Inferior parietal cortex (tissue), 1 donor: Measurements from ENCODE around the gene SCGB3A1.

Experiments used
- DNase-seq: peaks from one replicate; pipeline ENCODE4 v3.0.0-alpha.2; 2016; ENCODE audit errors: extremely low spot score

SCGB3A1 gene, protein sequence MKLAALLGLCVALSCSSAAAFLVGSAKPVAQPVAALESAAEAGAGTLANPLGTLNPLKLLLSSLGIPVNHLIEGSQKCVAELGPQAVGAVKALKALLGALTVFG

DNA sequence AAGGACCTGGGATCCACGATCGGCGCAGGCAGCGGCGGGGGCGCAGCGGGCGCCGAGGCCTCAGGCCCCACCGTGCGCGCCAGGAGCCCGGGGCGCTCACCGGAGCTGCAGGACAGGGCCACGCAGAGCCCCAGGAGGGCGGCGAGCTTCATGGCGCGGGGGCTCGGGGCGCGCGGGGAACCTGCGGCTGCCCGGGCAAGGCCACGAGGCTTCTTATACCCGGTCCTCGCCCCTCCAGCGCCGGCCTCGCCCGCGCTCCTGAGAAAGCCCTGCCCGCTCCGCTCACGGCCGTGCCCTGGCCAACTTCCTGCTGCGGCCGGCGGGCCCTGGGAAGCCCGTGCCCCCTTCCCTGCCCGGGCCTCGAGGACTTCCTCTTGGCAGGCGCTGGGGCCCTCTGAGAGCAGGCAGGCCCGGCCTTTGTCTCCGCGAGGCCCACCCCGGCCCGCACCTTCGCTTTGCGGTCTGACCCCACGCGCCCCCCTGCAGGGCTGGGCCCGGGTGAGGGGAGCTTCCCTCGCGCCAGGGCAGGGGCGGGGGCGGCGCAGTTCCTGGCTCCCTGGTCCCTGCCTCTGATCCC is at the start of gene SCGB3A1:
TSS of gene SCGB3A1 (minus strand) at position 189 of the 577 bp plus-strand sequence. CDS start at position 152, 37 bp downstream.
- DNase-seq = no peak

DNA sequence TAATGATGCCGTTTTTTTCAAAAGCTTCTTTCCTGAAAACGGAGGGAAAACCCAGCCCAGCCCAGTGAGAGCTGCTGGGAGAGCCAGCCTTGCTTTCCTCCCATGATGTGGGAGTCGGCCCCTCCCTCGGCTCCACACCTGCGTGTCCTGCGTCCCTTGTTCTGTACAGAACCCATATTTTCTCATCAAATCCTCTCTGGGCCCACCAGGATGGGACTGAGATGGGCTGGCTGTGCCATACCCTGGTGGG is 49.2 kb upstream of the SCGB3A1 start:
- no peak for DNase-seq

DNA sequence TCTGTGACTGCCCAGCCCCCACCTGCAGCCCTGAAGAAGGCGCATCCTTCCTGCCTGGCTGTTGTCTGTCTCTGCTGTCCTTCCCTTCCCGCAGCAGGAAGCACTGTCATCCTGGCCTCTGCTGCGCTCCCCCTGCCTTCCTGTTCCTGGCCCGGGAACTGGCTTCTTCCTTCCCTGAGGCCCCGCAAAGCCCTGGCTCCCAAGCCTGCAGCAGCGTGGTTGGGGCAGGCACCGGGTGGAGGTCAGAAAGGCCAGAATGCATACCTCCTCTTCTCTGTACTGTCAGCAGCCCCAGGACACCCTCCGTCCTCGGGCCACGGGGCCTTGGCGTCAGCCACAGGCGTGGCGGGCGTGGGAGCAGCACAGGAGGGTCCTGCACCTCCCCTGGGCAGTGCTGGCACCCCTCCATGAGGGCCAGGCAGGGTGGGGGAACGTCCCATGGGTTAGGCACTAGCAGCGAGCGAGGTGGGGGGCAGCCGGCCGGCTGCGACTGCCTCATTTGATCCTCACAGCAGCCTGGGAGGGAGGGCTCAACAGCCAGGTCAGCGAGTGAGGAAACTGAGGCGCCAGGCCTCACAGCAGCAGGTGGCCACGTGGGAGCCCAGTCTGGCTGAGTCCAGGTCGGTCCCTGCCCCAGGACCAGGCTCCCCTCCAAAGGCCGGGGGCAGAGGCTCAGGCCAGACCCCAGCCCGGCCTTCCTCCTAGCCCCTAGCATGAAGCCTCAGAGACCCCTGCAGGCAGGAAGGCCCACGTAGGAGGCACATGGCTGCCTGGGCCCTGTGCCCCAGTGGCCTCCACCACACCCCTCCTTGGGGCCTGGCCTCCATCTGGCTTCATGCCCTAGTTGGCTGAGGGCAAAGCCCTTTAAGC is 48.7 kb upstream of the SCGB3A1 start:
- DNase-seq = no peak

- no peak for DNase-seq
Measured at GRCh38 chr5:180639287-180639686, 48.0 kb upstream of the SCGB3A1 start.

DNA sequence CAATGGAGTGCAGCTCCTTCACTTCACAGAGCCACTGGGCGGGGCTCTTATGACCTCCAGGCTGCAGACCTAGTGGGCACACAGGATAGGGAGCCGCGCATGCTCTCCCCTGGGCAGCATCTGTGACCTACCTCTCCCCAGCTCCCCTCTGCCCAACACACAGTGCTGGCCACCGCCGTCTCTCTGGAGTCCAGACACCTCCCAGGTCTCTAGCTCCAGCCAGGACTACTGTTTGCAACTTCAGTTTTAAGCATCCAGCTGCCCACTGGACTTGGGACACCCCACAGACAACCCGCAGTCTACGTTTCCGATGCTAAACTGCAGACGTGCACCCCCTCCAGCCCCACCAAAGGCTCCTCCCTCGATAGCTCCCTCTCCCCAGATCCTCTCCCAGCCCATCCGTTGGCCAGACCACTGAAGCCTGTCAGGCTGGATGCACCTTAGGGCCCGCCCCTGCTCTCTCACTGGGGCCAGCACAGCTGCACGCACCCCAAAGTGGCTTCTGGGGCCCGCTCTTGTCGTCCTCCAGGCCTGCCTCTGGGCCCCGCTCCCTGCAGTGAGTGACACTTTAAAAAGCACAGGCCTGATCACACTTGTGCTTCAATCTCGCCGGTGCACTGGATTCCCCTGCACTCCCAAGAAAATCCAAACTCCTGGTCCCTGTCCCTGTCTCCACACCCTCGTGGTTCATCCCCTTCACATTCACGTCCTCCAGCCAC is 46.8 kb upstream of the SCGB3A1 start:
- no peak for DNase-seq

DNA sequence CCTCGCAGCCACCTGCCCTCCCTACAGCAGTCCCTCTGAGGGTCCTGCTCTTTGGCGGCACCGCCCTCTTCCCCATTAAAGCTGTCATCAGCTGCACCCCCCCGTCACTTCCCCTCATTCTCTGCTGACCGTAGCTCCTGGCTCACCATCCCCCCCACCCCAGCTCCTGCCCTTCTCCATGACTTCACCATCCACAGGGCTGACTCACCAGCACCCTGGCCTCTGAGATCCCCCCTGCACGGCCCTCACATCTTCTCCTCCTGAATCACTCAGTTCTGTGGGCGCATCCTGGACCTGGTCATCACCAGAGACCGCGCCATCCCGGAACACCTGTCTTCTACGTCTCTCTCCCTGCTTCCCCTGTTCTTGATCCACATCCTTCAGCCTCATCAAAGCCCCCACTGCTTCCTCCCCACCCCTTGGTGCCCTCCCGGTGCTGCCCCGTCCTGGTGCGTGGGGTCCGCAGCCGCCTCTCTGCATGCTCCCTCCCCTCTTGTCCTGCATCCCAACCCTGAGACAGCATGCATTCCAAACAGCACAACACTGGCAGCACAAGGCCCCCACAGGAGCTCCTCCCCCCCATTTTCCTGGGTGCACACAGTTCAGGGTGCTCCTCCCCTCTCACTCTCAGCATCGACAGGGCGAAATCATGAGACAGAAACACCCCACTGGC is 45.2 kb upstream of the SCGB3A1 start:
- DNase-seq = no peak

DNA sequence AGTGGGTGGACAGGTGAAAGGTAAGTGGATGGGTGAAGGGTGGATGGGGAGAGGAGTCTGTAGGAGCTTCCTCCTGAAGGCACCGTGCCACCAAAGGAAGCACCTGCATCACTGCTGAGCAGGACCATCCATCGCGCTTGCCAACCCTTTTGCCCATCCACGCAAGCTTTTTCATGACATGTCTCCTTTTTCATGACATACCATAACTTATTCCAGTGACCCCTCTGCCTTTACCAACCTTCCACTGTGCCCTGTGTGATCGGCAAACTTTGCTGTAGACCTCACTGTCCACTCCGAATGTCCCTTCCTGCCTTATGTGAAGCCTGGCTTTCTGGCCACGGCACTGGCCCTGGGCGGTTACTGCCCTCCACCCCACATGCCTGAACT is 44.7 kb upstream of the SCGB3A1 start:
- DNase-seq = no peak

DNA sequence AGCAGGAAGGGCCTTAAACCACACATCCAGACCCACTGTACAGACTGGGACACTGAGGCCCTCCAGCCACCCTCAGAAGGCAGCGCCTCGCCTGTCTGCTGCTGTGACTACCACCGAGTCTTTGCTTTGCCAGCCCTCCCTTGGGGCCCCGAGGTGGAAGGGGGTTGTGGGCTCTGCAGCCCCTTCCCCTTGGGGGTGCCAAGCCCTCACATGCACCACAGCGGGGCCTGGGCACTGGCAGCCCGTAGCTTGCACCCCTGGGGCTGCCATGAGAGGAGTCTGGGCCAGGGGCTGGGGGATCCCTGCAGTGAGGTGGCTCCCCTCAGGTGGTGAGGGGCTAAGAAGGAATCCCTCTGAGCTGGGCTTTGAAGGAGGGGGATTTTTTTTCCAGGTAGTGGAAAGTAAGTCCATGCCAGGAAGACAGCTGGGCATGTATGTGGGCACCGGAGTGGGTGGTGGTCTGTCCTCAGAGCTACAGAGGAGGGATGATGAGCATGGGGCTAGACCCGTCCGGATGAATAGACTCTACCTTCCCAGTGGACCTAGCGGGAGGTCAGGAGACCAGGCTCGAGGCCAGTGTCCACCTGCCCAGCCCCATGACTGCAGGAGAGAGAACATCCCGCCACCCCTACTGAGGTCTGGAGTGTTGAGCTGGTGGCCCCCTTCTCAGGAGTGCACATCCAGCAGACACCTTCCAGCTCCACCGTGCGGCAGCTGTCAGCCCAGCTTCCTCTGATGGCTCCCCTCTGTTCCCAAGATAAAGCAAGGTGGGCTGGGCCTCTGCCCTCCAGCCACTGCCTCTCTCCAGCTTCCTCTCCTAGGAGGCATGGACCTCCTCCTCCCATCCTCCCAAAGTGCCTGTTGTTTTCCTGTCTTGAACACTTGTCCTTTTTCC is 42.2 kb upstream of the SCGB3A1 start:
- no peak for DNase-seq

- DNase-seq = no peak
Measured at GRCh38 chr5:180632768-180633167, 41.5 kb upstream of the SCGB3A1 start.

DNA sequence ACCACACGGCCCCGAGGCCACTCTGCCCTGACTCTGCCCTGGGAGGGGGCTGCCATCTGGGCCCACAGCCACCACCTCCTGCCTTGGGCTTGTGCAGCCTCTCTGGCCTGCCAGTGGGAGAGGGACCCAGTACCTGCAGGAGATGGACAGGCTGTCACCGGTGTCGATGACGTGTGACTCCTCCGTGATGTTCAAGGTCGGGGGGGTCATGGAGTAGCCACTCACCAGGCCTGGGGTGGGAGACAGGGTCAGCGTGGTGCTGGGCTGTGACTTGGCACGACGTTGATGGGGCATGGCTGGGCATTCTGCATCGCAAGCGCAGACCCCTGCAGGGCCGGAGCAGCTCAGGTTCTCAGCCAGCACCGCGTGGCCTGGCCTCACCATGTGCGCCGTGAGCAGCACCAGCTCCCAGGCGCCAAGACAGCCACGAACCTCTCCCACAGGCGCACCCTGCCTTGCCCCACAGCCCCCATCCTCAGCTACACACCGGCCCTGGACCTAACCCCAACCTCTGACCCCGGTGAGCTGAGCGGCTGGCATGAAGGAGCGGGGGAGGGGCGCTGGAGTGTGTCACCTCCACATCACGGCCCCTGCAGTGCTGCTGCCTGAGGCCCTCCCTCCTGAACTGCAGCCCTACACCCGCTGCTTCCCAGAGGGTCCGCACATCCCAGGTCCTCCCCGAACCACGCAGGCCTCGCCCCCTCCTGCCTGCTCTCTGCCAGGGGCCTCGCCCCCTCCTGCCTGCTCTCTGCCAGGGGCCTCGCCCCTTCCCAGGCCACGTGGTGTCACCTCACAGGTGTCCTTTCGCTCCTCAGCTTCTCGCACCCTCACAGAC is 40.5 kb upstream of the SCGB3A1 start:
- DNase-seq = no peak

DNA sequence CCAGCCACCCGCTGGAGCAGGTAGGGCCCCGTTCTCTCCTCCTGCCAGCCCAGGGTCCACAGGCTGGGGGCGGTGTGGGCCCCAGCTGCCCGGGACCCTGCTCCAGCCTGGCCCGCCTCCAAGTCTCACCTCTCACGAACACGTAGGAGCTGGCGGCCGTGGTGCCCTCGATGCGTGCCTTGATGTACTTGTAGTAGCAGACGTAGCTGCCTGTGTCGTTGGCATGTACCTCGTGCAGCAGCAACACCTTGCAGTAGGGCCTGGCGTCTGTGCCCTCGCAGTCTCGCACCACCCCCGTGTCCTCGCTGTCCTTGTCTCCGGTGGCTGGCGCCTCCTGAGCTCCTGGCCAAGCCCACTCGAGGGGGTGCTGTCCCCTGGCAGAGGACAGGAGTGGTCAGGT is 39.1 kb upstream of the SCGB3A1 start:
- DNase-seq = no peak

DNA sequence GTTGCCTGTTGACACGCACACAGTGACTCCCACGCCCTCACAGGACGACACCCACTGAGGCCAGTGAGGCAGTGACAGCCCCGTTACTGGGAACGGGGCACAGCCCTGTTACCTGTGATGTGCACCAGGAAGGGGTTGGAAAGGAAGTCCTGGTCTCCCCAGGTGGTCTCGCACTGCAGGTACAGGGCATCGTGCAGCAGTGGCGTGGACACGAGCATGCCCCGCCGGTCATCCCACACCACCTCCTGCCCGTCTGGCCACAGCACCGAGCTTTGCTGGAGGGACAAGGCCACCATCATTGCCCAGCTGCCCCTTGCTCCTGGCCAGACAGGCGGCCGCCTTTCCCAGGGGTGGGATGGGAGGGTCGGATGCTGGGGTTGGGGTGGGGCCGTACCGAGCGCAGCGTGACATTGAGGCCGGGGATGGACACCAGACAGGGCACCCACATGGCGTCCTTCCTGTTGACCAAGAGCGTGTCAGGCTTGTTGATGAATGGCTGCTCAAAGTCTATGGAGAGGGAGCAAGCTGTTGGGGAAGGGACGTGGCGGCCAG is 38.6 kb upstream of the SCGB3A1 start:
- no peak for DNase-seq

DNA sequence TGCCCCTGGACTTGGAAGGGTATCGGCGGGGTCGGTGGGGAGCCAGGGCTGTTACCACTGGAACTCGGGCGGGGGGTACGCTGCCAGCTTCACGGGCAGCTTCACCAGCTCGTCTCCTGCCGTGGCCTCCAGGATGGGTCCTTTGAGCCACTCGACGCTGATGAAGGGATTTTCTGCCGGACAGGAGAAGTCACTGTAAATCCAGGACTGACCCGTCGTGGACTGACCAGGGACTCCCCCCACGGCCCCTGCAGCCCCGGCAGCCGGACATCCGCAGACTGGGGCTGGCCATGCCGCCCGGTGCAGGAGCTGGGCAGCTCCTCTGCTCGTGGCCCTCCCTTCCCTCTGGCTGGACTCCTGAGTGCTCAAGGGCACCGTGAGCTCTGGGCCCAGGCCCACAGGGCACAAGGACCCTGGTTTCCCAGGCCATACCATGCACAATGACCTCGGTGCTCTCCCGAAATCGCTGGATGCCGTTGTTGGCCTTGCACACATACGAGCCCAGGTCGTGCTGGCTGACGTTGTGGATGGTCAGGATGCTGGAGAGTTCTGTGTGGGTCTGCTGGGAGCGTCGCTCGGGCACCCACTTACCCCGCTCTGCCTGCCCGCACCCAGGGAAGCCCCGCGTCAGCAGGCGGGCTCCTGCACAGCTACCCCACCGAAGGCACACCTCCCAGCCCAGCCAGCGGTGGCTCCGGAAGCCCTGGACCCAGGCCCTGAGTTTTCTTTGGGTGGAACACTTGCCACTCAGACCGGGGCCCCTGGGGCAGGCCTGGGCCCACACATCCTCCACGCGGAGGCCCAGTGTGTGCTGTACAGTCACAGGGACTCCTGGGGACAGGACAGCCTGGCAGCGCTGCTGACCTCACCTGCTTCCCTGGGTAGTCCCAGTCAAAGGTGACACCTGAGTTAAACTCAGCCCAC is 37.8 kb upstream of the SCGB3A1 start:
- no peak for DNase-seq

DNA sequence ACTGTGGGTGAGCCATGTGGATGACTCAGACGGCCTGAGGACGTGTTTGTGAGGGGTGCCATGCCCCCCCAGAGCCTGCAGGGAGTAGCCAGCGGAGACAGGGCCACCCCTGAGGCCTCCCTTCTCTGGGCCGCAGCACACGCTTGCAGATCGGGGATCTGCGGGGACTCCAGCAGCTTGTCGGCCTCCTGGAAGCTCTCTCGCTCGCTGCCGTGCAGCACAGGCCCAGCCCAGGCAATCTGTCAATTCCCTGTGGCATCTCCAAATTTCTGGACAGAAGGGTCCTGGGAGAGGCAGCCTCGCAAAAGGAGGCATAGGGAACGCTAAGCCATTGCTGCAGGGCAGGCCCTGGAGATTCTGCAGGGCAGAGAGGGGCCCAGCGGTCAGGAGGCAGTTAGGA is 36.9 kb upstream of the SCGB3A1 start:
- DNase-seq = no peak

- no peak for DNase-seq
Measured at GRCh38 chr5:180627386-180628120, 36.3 kb upstream of the SCGB3A1 start.

GRCh38 chr5:180626661-180627385 is 35.5 kb upstream of the SCGB3A1 start:
- DNase-seq = no peak
